Nephron progenitor cell (in vitro differentiated cells): Measurements from ENCODE around the gene CST9.
"Not testable (repeated sequence)": the region's sequence is repeated elsewhere in the genome, so short reads cannot be mapped to it uniquely, and the experiment has no call there.

ENCODE experiments used
- DNase-seq: peaks from one replicate; pipeline ENCODE4 v3.0.0; 2021
- H3K27ac Mint-ChIP-seq: 2 replicates; pipeline ENCODE4 v1.8.0; 2021; ENCODE audit warnings: mild to moderate bottlenecking, moderate library complexity, mixed read lengths
- H3K27me3 Mint-ChIP-seq: 2 replicates; pipeline ENCODE4 v1.8.0; 2021; ENCODE audit warnings: mild to moderate bottlenecking, low read depth, mixed read lengths; ENCODE audit not compliant: poor library complexity
- H3K36me3 Mint-ChIP-seq: 2 replicates; pipeline ENCODE4 v1.8.0; 2021; ENCODE audit warnings: low read depth, mixed read lengths
- H3K4me1 Mint-ChIP-seq: 2 replicates; pipeline ENCODE4 v1.8.0; 2021; ENCODE audit warnings: mixed read lengths
- H3K4me3 Mint-ChIP-seq: 2 replicates; pipeline ENCODE4 v1.8.0; 2021; ENCODE audit warnings: mild to moderate bottlenecking, moderate library complexity, mixed read lengths
- H3K9me3 Mint-ChIP-seq: 2 replicates; pipeline ENCODE4 v1.8.0; 2021; ENCODE audit warnings: mild to moderate bottlenecking, moderate library complexity, mixed read lengths
- CTCF ChIP-seq: fragments of 200-600 bp; sonication (generic); IDR thresholded peaks from 2 replicates; pipeline ENCODE4 v1.5.0; 2021; ENCODE audit warnings: antibody characterized with exemption

Gene CST9

GRCh38 chr20:23583526-23583925, 22.2 kb downstream of the CST9 start:
- H3K27ac Mint-ChIP-seq, result no peak overlapping the region
- peaks cover under 1% of the 10 kb centered on the region for H3K4me1 Mint-ChIP-seq
- H3K4me3 Mint-ChIP-seq, result no peak overlapping the region
- DNase-seq, result no peak
- no peak for TF ChIP-seq CTCF
- peaks cover 5% of the 10 kb centered on the region for H3K36me3 Mint-ChIP-seq
- peaks cover 3% of the 10 kb centered on the region for H3K27me3 Mint-ChIP-seq
- peaks cover 29% of the 10 kb centered on the region for H3K9me3 Mint-ChIP-seq

GRCh38 chr20:23582293-23582692, 23.4 kb downstream of the CST9 start:
- peaks cover 4% of the 10 kb centered on the region for H3K36me3 Mint-ChIP-seq
- no peaks in the 10 kb centered on the region for H3K4me1 Mint-ChIP-seq
- H3K27ac Mint-ChIP-seq, result no peak overlapping the region
- peaks cover 22% of the 10 kb centered on the region for H3K9me3 Mint-ChIP-seq
- no peak for DNase-seq
- no peak for TF ChIP-seq CTCF
- peaks cover 3% of the 10 kb centered on the region for H3K27me3 Mint-ChIP-seq
- H3K4me3 Mint-ChIP-seq, result no peak overlapping the region

GRCh38 chr20:23581833-23582232, 23.9 kb downstream of the CST9 start:
- peaks cover 22% of the 10 kb centered on the region for H3K9me3 Mint-ChIP-seq
- not testable (repeated sequence) for DNase-seq, H3K4me1 Mint-ChIP-seq, H3K27ac Mint-ChIP-seq, H3K36me3 Mint-ChIP-seq, H3K27me3 Mint-ChIP-seq, H3K4me3 Mint-ChIP-seq

GRCh38 chr20:23574977-23575376, 30.7 kb downstream of the CST9 start:
- Mint-ChIP-seq H3K27ac (no peak overlapping the region), H3K4me1 (no peaks in the 10 kb centered on the region), H3K9me3 (peaks cover 26% of the 10 kb centered on the region), H3K4me3 (no peak overlapping the region), H3K36me3 (peaks cover 5% of the 10 kb centered on the region), H3K27me3 (peaks cover 3% of the 10 kb centered on the region)
- no peak for DNase-seq
- no peak for TF ChIP-seq CTCF

GRCh38 chr20:23570178-23570760, 35.4 kb downstream of the CST9 start:
- DNase-seq, result no peak
- no peak for TF ChIP-seq CTCF
- H3K4me1 Mint-ChIP-seq, result peaks cover 13% of the 10 kb centered on the region
- H3K9me3 Mint-ChIP-seq, result peaks cover 24% of the 10 kb centered on the region
- H3K27ac Mint-ChIP-seq, result no peak overlapping the region
- peaks cover 5% of the 10 kb centered on the region for H3K36me3 Mint-ChIP-seq
- H3K27me3 Mint-ChIP-seq, result peaks cover 12% of the 10 kb centered on the region
- no peak overlapping the region for H3K4me3 Mint-ChIP-seq

GRCh38 chr20:23569570-23569969, 36.1 kb downstream of the CST9 start:
- Mint-ChIP-seq H3K4me1 (peaks cover 13% of the 10 kb centered on the region), H3K27me3 (peaks cover 10% of the 10 kb centered on the region), H3K36me3 (peaks cover 5% of the 10 kb centered on the region), H3K9me3 (peaks cover 23% of the 10 kb centered on the region), H3K27ac (no peak overlapping the region), H3K4me3 (no peak overlapping the region)
- no peak for TF ChIP-seq CTCF
- DNase-seq, result no peak
